HEK293 (cell line): Measurements from ENCODE around the gene SCAMP5.

Experiments used
- CTCF ChIA-PET: fragments of 350-600 bp; formaldehyde crosslinking; extraction: SDS; loops from one replicate; lab custom pipeline; 2021; ENCODE audit warnings: antibody characterized with exemption; lab: Yijun Ruan, JAX
- POLR2A ChIA-PET: fragments of 300-600 bp; formaldehyde crosslinking; extraction: SDS; loops from one replicate; lab custom pipeline; 2020; ENCODE audit warnings: antibody characterized with exemption, inconsistent platforms; lab: Yijun Ruan, JAX
- H3K27ac ChIP-seq: fragments of 200-500 bp; sonication (Bioruptor generic); 2 replicates; pipeline ENCODE4 v1.5.1; 2014; ENCODE audit warnings: low read depth, low read length, control low read depth, inconsistent platforms; ENCODE audit errors: extremely low read depth
- H3K36me3 ChIP-seq, 2 experiments: fragments of 200-500 bp in 1 of 2; sonication (Bioruptor generic) in 1 of 2; 1 replicate in 1 of 2; 2 replicates in 1 of 2; pipeline ENCODE4 v1.5.1; 2014 to 2017; ENCODE audit warnings: inconsistent platforms in 2 of 2, low read length in 2 of 2; ENCODE audit not compliant: control insufficient read depth in 2 of 2, insufficient read depth in 1 of 2
- H3K4me1 ChIP-seq: fragments of 200-500 bp; sonication (Bioruptor generic); 2 replicates; pipeline ENCODE4 v1.5.1; 2014; ENCODE audit warnings: mild to moderate bottlenecking, low read length, inconsistent platforms; ENCODE audit not compliant: control insufficient read depth, insufficient read depth
- H3K4me3 ChIP-seq: 2 replicates; pipeline ENCODE4 v1.5.1; 2011; ENCODE audit warnings: low read depth, mild to moderate bottlenecking, control low read depth, low read length, moderate library complexity
- H3K9me3 ChIP-seq: fragments of 200-500 bp; sonication (Bioruptor generic); 2 replicates; pipeline ENCODE4 v1.5.1; 2014; ENCODE audit warnings: low read depth, low read length, inconsistent platforms; ENCODE audit not compliant: control insufficient read depth, insufficient read depth
- OSR2 ChIP-seq: fragments of 450-650 bp; formaldehyde crosslinking; IDR thresholded peaks from 2 replicates; pipeline ENCODE4 v1.5.1; 2016; ENCODE audit warnings: missing biosample characterization, missing genetic modification characterization
- SP7 ChIP-seq: fragments of 450-650 bp; formaldehyde crosslinking; IDR thresholded peaks from 2 replicates; pipeline ENCODE4 v1.5.1; 2016; ENCODE audit warnings: missing biosample characterization, missing genetic modification characterization
- WT1 ChIP-seq: fragments of 450-650 bp; formaldehyde crosslinking; IDR thresholded peaks from 2 replicates; pipeline ENCODE4 v1.5.1; 2016; ENCODE audit warnings: missing biosample characterization, missing genetic modification characterization
- ZBTB8A ChIP-seq: fragments of 450-650 bp; formaldehyde crosslinking; IDR thresholded peaks from 2 replicates; pipeline ENCODE4 v1.5.1; 2016; ENCODE audit warnings: missing biosample characterization, missing genetic modification characterization
- ZFP37 ChIP-seq: fragments of 450-650 bp; formaldehyde crosslinking; IDR thresholded peaks from 2 replicates; pipeline ENCODE4 v1.5.1; 2016; ENCODE audit warnings: missing biosample characterization, missing genetic modification characterization
- ZNF211 ChIP-seq: fragments of 450-650 bp; formaldehyde crosslinking; IDR thresholded peaks from 2 replicates; pipeline ENCODE4 v1.5.1; 2016; ENCODE audit warnings: low read depth, missing biosample characterization, missing genetic modification characterization
- ZNF221 ChIP-seq: fragments of 450-650 bp; formaldehyde crosslinking; IDR thresholded peaks from 2 replicates; pipeline ENCODE4 v1.5.1; 2017; ENCODE audit warnings: missing biosample characterization, missing genetic modification characterization, borderline replicate concordance
- ZNF274 ChIP-seq, 2 experiments: fragments of 200-500 bp in 1 of 2; fragments of 450-650 bp in 1 of 2; sonication (Bioruptor generic) in 1 of 2; formaldehyde crosslinking in 1 of 2; IDR thresholded peaks; 2 replicates each; pipeline versions ENCODE4 v1.5.1 to v1.6.1; 2014 to 2016; ENCODE audit warnings: borderline replicate concordance in 1 of 2, inconsistent platforms in 1 of 2, low read length in 1 of 2, missing biosample characterization in 1 of 2, missing genetic modification characterization in 1 of 2
- ZNF324 ChIP-seq: fragments of 450-650 bp; formaldehyde crosslinking; IDR thresholded peaks from 2 replicates; pipeline ENCODE4 v1.5.1; 2016; ENCODE audit warnings: missing biosample characterization, missing genetic modification characterization
- ZNF335 ChIP-seq: fragments of 450-650 bp; formaldehyde crosslinking; conservative IDR thresholded peaks from 2 replicates; pipeline ENCODE4 v1.5.1; 2016; ENCODE audit warnings: missing biosample characterization, missing genetic modification characterization
- ZNF600 ChIP-seq: fragments of 450-650 bp; formaldehyde crosslinking; IDR thresholded peaks from 2 replicates; pipeline ENCODE4 v1.5.1; 2016; ENCODE audit warnings: missing biosample characterization, missing genetic modification characterization
- ZNF629 ChIP-seq: fragments of 450-650 bp; formaldehyde crosslinking; IDR thresholded peaks from 2 replicates; pipeline ENCODE4 v1.5.1; 2017; ENCODE audit warnings: missing biosample characterization, missing genetic modification characterization
- ZNF660 ChIP-seq: fragments of 450-650 bp; IDR thresholded peaks from 2 replicates; pipeline ENCODE4 v1.5.1; 2018; ENCODE audit warnings: missing biosample characterization, mild to moderate bottlenecking, missing genetic modification characterization
- ZNF707 ChIP-seq: fragments of 450-650 bp; formaldehyde crosslinking; IDR thresholded peaks from 2 replicates; pipeline ENCODE4 v1.5.1; 2016; ENCODE audit warnings: missing biosample characterization, missing genetic modification characterization
- ZNF76 ChIP-seq: fragments of 450-650 bp; formaldehyde crosslinking; IDR thresholded peaks from 2 replicates; pipeline ENCODE4; 2016; ENCODE audit warnings: low read depth, missing biosample characterization, missing genetic modification characterization, borderline replicate concordance
- TF ChIP-seq, protein P1 (sequence below): fragments of 450-650 bp; formaldehyde crosslinking; IDR thresholded peaks from 2 replicates; pipeline ENCODE4 v1.5.1; 2016; ENCODE audit warnings: missing biosample characterization, missing genetic modification characterization
- TF ChIP-seq, protein P2 (sequence below): fragments of 450-650 bp; formaldehyde crosslinking; IDR thresholded peaks from 2 replicates; pipeline ENCODE4 v1.5.1; 2016; ENCODE audit warnings: missing biosample characterization, missing genetic modification characterization

Gene SCAMP5

DNA sequence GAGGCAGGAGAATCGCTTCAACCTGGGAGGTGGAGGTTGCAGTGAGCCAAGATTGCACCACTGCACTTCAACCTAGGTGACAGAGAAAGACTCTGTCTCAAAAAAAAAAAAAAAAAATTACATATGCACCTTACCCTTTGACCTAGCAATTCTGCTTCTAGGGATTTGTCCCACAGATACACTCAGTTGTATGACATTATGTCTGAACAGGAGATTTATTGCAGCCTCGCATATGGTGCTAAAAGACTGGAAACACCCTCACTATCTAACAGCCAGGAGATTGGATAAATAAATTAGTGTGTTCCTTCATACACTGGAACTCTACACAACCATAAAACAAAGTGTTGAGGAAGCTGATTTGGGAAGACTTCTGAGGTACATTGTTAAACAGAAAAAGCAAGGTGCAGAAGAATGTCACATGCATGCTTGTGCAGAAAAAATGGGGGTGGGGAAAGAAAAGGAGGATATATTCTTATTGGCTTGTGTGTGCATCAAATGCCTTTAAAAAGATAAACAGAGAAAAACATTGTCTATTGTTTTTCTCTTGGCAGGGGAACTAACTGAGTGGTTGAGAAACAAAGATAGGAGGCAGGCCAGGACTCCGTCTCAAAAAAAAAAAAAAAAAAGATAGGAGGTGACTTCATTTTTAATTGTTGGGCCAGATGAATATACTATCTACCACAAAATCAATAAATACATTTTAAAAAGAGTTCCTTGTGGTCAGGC lies 59.0 kb downstream of the SCAMP5 start:
- ChIA-PET POLR2A (interaction anchor here (1.0 kb wide), 1 partner anchor 20 kb away, joined by 3 read pairs; no protein-coding TSS in a partner anchor), CTCF (interaction anchor here (0.7 to 1.9 kb wide), 6 partner anchors 8 to 254 kb away, joined by 3 to 5 read pairs (median 3); no protein-coding TSS in a partner anchor)
- Histone ChIP-seq H3K4me1 (peaks cover 5% of the 10 kb centered on the region; the same call in 1 of the 2 replicates), H3K36me3 (peaks cover 0 to 9% of the 10 kb centered on the region in 2 experiments; a peak in 2 of 3 replicates), H3K9me3 (no peaks in the 10 kb centered on the region), H3K4me3 (no peak overlapping the region), H3K27ac (no peak overlapping the region)
- TF ChIP-seq ZNF707 (no peak), ZNF76 (tag by site-specific recombination) (no peak), ZNF335 (tag by site-specific recombination) (0 out of 2 replicates have a peak, but pooled peaks have one; percentile 25), ZNF221 (tag by site-specific recombination) (no peak), WT1 (tag by site-specific recombination) (no peak), ZNF324 (tag by site-specific recombination) (no peak), SP7 (tag by site-specific recombination) (peak; percentile 69), ZFP37 (tag by site-specific recombination) (no peak), ZNF274 (IDR thresholded peaks at IDR 0.05; ENCODE audit: low read length) (no peak), ZNF274 (tag by site-specific recombination; IDR thresholded peaks at IDR 0.05; ENCODE audit: borderline replicate concordance) (no peak)
- TF ChIP-seq, protein P1, sequence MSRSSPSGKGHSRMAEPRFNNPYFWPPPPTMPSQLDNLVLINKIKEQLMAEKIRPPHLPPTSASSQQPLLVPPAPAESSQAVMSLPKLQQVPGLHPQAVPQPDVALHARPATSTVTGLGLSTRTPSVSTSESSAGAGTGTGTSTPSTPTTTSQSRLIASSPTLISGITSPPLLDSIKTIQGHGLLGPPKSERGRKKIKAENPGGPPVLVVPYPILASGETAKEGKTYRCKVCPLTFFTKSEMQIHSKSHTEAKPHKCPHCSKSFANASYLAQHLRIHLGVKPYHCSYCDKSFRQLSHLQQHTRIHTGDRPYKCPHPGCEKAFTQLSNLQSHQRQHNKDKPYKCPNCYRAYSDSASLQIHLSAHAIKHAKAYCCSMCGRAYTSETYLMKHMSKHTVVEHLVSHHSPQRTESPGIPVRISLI, result 0 out of 2 replicates have a peak, but pooled peaks have one; percentile 9

DNA sequence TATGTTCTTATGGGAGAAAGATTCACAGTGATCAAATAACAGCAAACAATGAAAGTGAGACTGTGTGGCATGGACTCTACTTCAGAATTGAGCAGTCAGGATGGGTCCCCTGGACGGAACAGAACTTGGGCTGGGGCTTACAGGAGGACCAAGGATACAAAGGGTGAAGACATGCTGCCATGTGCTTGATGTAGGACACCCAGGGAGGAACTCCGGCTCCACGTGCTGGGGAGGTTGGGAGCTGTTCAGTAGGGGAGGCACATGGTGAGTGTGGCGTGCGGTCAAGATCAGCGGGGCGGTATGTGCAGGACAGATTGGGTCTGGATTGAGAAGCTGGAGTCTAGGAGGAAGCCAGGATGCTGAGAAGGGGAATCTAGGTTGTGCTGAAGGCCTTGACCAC lies 60.7 kb downstream of the SCAMP5 start:
- no peak overlapping the region for H3K4me3 ChIP-seq
- no peaks in the 10 kb centered on the region; a peak in 1 of 3 replicates for H3K36me3 ChIP-seq
- H3K27ac ChIP-seq, result no peak overlapping the region
- no peaks in the 10 kb centered on the region for H3K9me3 ChIP-seq
- TF ChIP-seq, protein P2, sequence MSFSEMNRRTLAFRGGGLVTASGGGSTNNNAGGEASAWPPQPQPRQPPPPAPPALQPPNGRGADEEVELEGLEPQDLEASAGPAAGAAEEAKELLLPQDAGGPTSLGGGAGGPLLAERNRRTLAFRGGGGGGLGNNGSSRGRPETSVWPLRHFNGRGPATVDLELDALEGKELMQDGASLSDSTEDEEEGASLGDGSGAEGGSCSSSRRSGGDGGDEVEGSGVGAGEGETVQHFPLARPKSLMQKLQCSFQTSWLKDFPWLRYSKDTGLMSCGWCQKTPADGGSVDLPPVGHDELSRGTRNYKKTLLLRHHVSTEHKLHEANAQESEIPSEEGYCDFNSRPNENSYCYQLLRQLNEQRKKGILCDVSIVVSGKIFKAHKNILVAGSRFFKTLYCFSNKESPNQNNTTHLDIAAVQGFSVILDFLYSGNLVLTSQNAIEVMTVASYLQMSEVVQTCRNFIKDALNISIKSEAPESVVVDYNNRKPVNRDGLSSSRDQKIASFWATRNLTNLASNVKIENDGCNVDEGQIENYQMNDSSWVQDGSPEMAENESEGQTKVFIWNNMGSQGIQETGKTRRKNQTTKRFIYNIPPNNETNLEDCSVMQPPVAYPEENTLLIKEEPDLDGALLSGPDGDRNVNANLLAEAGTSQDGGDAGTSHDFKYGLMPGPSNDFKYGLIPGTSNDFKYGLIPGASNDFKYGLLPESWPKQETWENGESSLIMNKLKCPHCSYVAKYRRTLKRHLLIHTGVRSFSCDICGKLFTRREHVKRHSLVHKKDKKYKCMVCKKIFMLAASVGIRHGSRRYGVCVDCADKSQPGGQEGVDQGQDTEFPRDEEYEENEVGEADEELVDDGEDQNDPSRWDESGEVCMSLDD (tag by site-specific recombination), result no peak
- no peak for TF ChIP-seq ZNF629 (tag by site-specific recombination)
- peak; percentile 44; the same call in 1 of the 2 replicates for TF ChIP-seq ZNF600 (tag by site-specific recombination)
- no peak for TF ChIP-seq OSR2 (tag by site-specific recombination)
- TF ChIP-seq ZNF324 (tag by site-specific recombination), result no peak
- no peak for TF ChIP-seq ZNF660
- TF ChIP-seq ZBTB8A (tag by site-specific recombination), result no peak
- no peak for TF ChIP-seq ZNF211
- TF ChIP-seq, all 188 proteins: peak for 1
- ChIA-PET CTCF (interaction anchor here (0.6 to 1.1 kb wide), 2 partner anchors 10 to 21 kb away, joined by 3 to 6 read pairs; no protein-coding TSS in a partner anchor), POLR2A (interaction anchor here (0.9 kb wide), 1 partner anchor 145 kb away, joined by 3 read pairs; the partner anchor contains the start of gene C15orf39)
- H3K4me1 ChIP-seq, result peaks cover 5% of the 10 kb centered on the region; the same call in 1 of the 2 replicates
